ENCODE data around the gene TULP1.

DNA sequence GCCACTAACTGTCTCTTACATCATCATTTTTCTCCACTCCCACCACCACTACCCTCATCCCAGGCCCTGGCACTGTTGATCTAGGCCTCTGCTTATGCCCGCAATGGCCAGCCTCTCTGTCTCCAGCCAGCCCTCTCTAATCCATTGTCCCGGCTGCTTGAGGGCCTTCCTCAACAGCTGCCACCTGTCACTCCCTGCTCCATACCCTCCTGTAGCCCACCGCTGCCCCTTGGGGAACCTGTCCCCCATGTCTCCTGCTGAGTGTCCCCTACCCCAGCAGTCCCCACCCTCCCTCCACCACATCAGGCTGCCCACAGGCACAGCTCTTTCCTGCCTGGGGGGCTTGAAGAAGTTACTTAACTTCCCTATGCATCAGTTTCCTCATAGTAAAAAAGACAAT, 29.2 kb downstream of the TULP1 start:
- TF ChIP-seq, protein P1, sequence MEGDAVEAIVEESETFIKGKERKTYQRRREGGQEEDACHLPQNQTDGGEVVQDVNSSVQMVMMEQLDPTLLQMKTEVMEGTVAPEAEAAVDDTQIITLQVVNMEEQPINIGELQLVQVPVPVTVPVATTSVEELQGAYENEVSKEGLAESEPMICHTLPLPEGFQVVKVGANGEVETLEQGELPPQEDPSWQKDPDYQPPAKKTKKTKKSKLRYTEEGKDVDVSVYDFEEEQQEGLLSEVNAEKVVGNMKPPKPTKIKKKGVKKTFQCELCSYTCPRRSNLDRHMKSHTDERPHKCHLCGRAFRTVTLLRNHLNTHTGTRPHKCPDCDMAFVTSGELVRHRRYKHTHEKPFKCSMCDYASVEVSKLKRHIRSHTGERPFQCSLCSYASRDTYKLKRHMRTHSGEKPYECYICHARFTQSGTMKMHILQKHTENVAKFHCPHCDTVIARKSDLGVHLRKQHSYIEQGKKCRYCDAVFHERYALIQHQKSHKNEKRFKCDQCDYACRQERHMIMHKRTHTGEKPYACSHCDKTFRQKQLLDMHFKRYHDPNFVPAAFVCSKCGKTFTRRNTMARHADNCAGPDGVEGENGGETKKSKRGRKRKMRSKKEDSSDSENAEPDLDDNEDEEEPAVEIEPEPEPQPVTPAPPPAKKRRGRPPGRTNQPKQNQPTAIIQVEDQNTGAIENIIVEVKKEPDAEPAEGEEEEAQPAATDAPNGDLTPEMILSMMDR (IDR thresholded peaks at IDR 0.05; ENCODE audit: low read length), result no peak
- no peak for TF ChIP-seq EZH2 (IDR thresholded peaks at IDR 0.05; ENCODE audit: borderline replicate concordance, low read length)
